Colonic mucosa (tissue), 4 donors: ENCODE measurements around the gene TRIM69. TPM values are rescaled to one million over a fixed set of nuclear protein-coding genes. Genes with fewer than 3 reads are reported as not detected.
"Not testable (repeated sequence)": the region's sequence is repeated elsewhere in the genome, so short reads cannot be mapped to it uniquely, and the experiment has no call there.

Experiments
- DNase-seq: peaks from one replicate; pipeline ENCODE4 v3.0.0-alpha.2; 2020
- H3K27ac ChIP-seq: fragments of 200-600 bp; one replicate; pipeline ENCODE4 v1.8.0; 2021
- H3K27me3 ChIP-seq: fragments of 200-600 bp; one replicate; pipeline ENCODE4 v1.8.0; 2021
- H3K36me3 ChIP-seq: fragments of 200-600 bp; one replicate; pipeline ENCODE4 v1.8.0; 2021
- H3K4me1 ChIP-seq: fragments of 200-600 bp; one replicate; pipeline ENCODE4 v1.8.0; 2021; ENCODE audit warnings: mild to moderate bottlenecking
- H3K4me3 ChIP-seq: fragments of 200-600 bp; one replicate; pipeline ENCODE4 v1.8.0; 2021
- H3K9ac ChIP-seq, 2 donors: one replicate each; pipeline ENCODE4 v1.7.0; 2013; ENCODE audit warnings: control low read depth in 2 of 2, low read depth in 2 of 2, low read length in 2 of 2
- H3K9me3 ChIP-seq: fragments of 200-600 bp; one replicate; pipeline ENCODE4 v1.8.0; 2021
- intact Hi-C: fragments of 100-400 bp; cut with DNase I; formaldehyde crosslinking; loops from one replicate; pipeline ENCODE4 v1.14.1; 2022
- total RNA-seq, 2 donors: library from RNA; stranded (reverse); fragmentation: NEBNext Ultra II Directional in 1 of 2; extraction: Animal tissue kit (Norgen Biotek cat#: 25700) in 1 of 2; gene quantifications; one replicate each; pipeline ENCODE4 v1.2.1, GENCODE V29; 2021
- TF ChIP-seq, protein P1 (sequence below): fragments of 200-600 bp; IDR thresholded peaks from one replicate; pipeline ENCODE4 v1.8.0; 2022; ENCODE audit warnings: antibody characterized with exemption, mild to moderate bottlenecking
- donor health status: healthy.
- donor health status: DM: no; HTN: no; CAD: no.
- donor health status: DM: no; HTN: no; CAD: no.

Gene TRIM69
- total RNA-seq, 2 donors from 2014 or later, result 17.1 to 23.3 TPM

DNA sequence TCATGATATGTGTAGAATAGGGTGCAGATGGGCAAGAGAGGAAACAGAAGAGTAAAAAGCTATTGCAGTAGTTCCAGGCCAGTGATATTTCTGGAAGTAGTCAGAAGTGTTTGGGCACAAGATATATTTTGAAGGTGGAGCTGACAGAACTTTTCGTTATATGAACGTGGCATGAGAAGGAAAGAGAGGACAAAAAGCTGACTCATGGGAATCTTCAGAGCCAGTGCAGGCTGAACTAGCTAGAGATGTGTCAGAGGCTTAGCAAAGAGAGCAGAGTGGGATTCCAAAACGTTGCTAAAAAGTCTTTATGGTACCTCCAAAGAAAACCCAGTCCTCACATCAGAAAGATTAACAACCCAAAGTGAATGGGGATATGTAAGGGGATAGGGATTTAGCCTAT lies 28.7 kb downstream of the TRIM69 start:
- Histone ChIP-seq H3K9me3 (no peaks in the 10 kb centered on the region), H3K27ac (no peak overlapping the region), H3K36me3 (no peaks in the 10 kb centered on the region), H3K27me3 (no peaks in the 10 kb centered on the region), H3K9ac (no peak overlapping the region), H3K4me1 (no peaks in the 10 kb centered on the region), H3K4me3 (no peak overlapping the region)
- intact Hi-C loops, result no loop called here
- DNase-seq, result no peak
- TF ChIP-seq, protein P1, sequence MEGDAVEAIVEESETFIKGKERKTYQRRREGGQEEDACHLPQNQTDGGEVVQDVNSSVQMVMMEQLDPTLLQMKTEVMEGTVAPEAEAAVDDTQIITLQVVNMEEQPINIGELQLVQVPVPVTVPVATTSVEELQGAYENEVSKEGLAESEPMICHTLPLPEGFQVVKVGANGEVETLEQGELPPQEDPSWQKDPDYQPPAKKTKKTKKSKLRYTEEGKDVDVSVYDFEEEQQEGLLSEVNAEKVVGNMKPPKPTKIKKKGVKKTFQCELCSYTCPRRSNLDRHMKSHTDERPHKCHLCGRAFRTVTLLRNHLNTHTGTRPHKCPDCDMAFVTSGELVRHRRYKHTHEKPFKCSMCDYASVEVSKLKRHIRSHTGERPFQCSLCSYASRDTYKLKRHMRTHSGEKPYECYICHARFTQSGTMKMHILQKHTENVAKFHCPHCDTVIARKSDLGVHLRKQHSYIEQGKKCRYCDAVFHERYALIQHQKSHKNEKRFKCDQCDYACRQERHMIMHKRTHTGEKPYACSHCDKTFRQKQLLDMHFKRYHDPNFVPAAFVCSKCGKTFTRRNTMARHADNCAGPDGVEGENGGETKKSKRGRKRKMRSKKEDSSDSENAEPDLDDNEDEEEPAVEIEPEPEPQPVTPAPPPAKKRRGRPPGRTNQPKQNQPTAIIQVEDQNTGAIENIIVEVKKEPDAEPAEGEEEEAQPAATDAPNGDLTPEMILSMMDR, result no peak

DNA sequence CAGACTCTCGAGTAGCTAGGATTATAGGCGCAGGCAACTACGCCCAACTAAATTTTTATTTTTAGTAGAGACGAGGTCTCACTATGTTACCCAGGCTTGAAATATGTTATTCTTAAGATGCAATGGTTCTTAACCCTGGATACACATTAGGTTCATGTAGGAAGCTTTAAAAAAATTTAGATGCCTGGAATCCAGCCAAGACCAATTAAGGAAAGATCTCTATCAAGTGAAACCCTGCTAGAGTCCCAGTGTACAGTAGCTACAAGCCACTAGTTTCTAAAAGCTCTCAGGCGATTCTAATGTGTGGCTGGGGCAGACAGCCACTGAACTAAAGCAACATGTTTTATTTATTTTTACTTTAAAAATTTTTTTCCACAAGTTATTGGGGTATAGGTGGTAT lies 33.2 kb downstream of the TRIM69 start:
- Histone ChIP-seq H3K4me3 (no peak overlapping the region), H3K9ac (no peak overlapping the region), H3K9me3 (no peaks in the 10 kb centered on the region), H3K27ac (no peak overlapping the region), H3K36me3 (no peaks in the 10 kb centered on the region), H3K4me1 (no peaks in the 10 kb centered on the region), H3K27me3 (no peaks in the 10 kb centered on the region)
- intact Hi-C loops, result no loop called here
- TF ChIP-seq, protein P1, result no peak
- no peak for DNase-seq

DNA sequence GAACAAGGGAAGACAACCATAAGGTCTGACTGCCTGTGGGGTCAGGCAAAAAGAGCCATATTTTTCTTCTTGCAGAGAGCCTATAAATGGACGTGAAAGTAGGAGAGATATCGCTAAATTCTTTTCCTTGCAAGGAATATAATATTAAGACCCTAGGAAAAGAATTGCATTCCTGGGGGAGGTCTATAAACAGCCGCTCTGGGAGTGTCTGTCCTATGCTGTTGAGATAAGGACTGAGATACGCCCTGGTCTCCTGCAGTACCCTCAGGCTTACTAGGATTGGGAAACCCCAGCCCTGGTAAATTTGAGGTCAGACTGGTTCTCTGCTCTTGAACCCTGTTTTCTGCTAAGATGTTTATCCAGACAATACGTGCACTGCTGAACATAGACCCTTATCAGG lies 34.4 kb downstream of the TRIM69 start:
- H3K27me3 ChIP-seq, H3K36me3 ChIP-seq, H3K4me3 ChIP-seq, H3K9me3 ChIP-seq, H3K9ac ChIP-seq, H3K27ac ChIP-seq, DNase-seq, H3K4me1 ChIP-seq, intact Hi-C loops: not testable (repeated sequence)

DNA sequence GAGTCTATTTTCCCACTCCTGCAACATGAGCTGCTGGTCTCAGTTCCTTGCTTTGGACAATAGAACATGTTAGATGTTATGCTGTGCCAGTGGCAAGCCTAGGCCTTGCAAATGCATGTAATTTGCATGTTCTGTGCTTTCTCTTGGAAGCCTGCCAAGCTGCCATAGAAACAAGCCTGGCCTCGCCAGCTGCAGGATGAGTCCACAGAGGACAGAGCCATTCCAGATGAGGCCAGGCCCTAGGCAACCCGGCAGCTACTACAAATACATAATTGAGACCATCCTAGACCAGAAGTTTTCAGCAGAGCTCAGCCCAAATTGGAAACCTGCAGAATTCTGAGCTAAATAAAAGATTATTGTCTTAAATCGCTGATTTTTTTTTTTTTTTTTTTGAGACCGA lies 39.6 kb downstream of the TRIM69 start:
- no peaks in the 10 kb centered on the region for H3K27me3 ChIP-seq
- TF ChIP-seq, protein P1, result no peak
- DNase-seq, result no peak
- no peaks in the 10 kb centered on the region for H3K9me3 ChIP-seq
- no peak overlapping the region for H3K27ac ChIP-seq
- H3K9ac ChIP-seq, result no peak overlapping the region
- intact Hi-C loops, result no loop called here
- H3K4me1 ChIP-seq, result no peaks in the 10 kb centered on the region
- H3K36me3 ChIP-seq, result no peaks in the 10 kb centered on the region
- H3K4me3 ChIP-seq, result no peak overlapping the region

DNA sequence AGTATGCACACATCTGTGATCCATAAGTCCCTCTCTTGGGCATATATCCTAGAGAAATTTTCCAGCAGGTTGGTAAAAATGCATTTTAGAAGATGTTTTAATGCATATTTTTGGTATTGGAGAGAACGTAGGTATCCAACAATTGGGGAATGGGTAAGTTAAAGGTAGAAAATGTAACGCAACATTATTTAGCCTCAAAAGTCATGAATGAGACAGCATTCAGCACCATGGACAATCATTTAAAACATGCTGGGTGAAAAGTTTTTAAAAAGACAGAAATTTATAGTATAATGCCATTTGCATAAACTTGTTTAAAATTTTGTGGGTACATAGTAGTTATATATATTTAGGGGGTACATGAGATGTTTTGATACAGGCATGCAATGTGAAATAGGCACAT lies 43.4 kb downstream of the TRIM69 start:
- TF ChIP-seq, protein P1, result no peak
- DNase-seq, result no peak
- Histone ChIP-seq H3K4me1 (no peaks in the 10 kb centered on the region), H3K27ac (no peak overlapping the region), H3K9me3 (no peaks in the 10 kb centered on the region), H3K9ac (no peak overlapping the region), H3K36me3 (no peaks in the 10 kb centered on the region), H3K4me3 (no peak overlapping the region), H3K27me3 (no peaks in the 10 kb centered on the region)
- intact Hi-C loops, result no loop called here

DNA sequence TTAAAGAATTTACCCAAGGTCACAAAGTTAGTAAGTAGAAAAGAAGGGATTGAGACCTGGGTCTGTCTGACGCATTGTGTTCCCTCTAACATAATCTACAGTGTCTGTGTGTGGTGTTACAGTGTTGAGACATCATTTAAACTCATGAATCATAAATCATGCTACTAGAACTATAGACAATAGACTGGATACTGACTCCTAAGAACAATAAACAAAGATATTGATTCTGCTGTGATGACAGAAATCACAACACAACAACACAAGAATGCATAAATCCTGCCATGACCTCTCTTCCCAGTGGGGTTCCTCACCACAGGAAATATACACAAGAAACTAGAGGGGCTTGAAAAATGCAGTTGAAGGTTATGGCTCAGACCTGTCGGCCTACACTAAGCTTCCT lies 44.3 kb downstream of the TRIM69 start:
- DNase-seq, result no peak
- H3K9me3 ChIP-seq, result no peaks in the 10 kb centered on the region
- H3K27me3 ChIP-seq, result no peaks in the 10 kb centered on the region
- no peak overlapping the region for H3K4me3 ChIP-seq
- intact Hi-C loops, result no loop called here
- H3K9ac ChIP-seq, result no peak overlapping the region
- H3K36me3 ChIP-seq, result no peaks in the 10 kb centered on the region
- TF ChIP-seq, protein P1, result no peak
- H3K4me1 ChIP-seq, result no peaks in the 10 kb centered on the region
- H3K27ac ChIP-seq, result no peak overlapping the region
